A549 (cell line): ENCODE data around the gene GLP2R.

Experiments
- CTCF ChIP-seq: fragments of >200 bp; sonication (Bioruptor Twin); formaldehyde crosslinking; IDR thresholded peaks from 3 replicates; pipeline ENCODE4 v1.5.1; 2016
- ELK1 ChIP-seq: fragments of 150-350 bp; IDR thresholded peaks from 2 replicates; pipeline ENCODE4 v1.6.1; 2014; ENCODE audit warnings: low read depth, mild to moderate bottlenecking, low read length
- EP300 ChIP-seq, 2 experiments: fragments of >200 bp; sonication (Bioruptor Twin); formaldehyde crosslinking; IDR thresholded peaks; 2 replicates in 1 of 2; 3 replicates in 1 of 2; pipeline ENCODE4 v1.6.1; 2016 to 2017
- JUN ChIP-seq, 2 experiments: fragments of >200 bp; sonication (Bioruptor Twin); formaldehyde crosslinking; IDR thresholded peaks; 2 replicates in 1 of 2; 3 replicates in 1 of 2; pipeline ENCODE4 v1.6.1; 2016 to 2017
- JUNB ChIP-seq: fragments of >200 bp; sonication (Bioruptor Twin); formaldehyde crosslinking; IDR thresholded peaks from 2 replicates; pipeline ENCODE4 v1.6.1; 2016
- MAX ChIP-seq: IDR thresholded peaks from 2 replicates; pipeline ENCODE4 v1.6.1; 2012
- MAZ ChIP-seq: fragments of 150-350 bp; IDR thresholded peaks from 2 replicates; pipeline ENCODE4 v1.6.1; 2014; ENCODE audit warnings: antibody characterized with exemption, low read depth, low read length, borderline replicate concordance
- POLR2A ChIP-seq: IDR thresholded peaks from 2 replicates; pipeline ENCODE4 v1.6.1; 2012; ENCODE audit warnings: mild to moderate bottlenecking, low read length
- REST ChIP-seq: fragments of 200-600 bp; sonication (generic); IDR thresholded peaks from 2 replicates; pipeline ENCODE4 v1.6.1; 2016; ENCODE audit warnings: antibody characterized with exemption, mild to moderate bottlenecking, moderate library complexity
- ZFP36 ChIP-seq: fragments of 450-650 bp; IDR thresholded peaks from 2 replicates; pipeline ENCODE4 v1.6.1; 2014; ENCODE audit warnings: borderline replicate concordance; ENCODE audit not compliant: partially characterized antibody
- ZSCAN20 ChIP-seq: fragments of 250-450 bp; sonication (Bioruptor Pico); IDR thresholded peaks from 2 replicates; pipeline ENCODE4 v1.8.0; 2022; ENCODE audit warnings: mild to moderate bottlenecking, moderate library complexity
- TF ChIP-seq, protein P1 (sequence below): IDR thresholded peaks from 2 replicates; pipeline ENCODE4 v1.6.1; 2012

GRCh38 chr17:9862220-9862619, 36.5 kb downstream of the GLP2R start:
- TF ChIP-seq ELK1 (no peak), MAX (no peak), CTCF (no peak), REST (no peak), POLR2A (no peak), JUNB (no peak), ZSCAN20 (no peak), JUN (IDR thresholded peaks at IDR 0.05) (no peak), ZFP36 (no peak), EP300 (IDR thresholded peaks at IDR 0.05) (no peak), MAZ (no peak)
- TF ChIP-seq, protein P1, sequence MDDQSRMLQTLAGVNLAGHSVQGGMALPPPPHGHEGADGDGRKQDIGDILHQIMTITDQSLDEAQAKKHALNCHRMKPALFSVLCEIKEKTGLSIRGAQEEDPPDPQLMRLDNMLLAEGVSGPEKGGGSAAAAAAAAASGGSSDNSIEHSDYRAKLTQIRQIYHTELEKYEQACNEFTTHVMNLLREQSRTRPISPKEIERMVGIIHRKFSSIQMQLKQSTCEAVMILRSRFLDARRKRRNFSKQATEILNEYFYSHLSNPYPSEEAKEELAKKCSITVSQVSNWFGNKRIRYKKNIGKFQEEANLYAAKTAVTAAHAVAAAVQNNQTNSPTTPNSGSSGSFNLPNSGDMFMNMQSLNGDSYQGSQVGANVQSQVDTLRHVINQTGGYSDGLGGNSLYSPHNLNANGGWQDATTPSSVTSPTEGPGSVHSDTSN = no peak
